HPDE6-E6E7 (cell line): ENCODE measurements around the gene ESRRA.

Source experiments
- DNase-seq: peaks from one replicate; pipeline ENCODE4 v3.0.0; 2011; ENCODE audit warnings: missing footprints; ENCODE audit errors: extremely low spot score

ESRRA gene

GRCh38 chr11:64331569-64332371, 26.4 kb downstream of the ESRRA start:
- peak; percentile 89 for DNase-seq

DNA sequence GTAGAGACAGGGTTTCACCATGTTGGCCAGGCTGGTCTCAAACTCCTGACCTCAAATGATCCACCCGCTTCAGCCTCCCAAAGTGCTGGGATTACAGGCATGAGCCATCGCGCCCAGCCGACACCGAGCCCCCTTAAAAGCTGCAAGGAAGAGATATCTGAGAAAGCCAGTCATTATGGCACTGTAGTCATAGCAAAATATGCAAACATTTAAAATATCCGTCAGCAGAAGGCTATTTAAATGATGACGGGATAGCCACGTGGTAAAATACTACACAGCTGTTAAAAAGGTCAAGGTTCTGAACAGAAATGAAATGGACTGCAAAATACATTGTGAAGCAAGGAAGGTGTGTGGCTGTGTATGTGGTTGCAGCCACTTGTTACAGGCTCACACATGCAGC, 28.2 kb downstream of the ESRRA start:
- no peak for DNase-seq

- peak; percentile 98 for DNase-seq
Observed at GRCh38 chr11:64334764-64335735, 29.7 kb downstream of the ESRRA start.

- DNase-seq: no peak
Observed at GRCh38 chr11:64337538-64338249, 32.4 kb downstream of the ESRRA start.

GRCh38 chr11:64338716-64339115, 33.4 kb downstream of the ESRRA start:
- DNase-seq: no peak

DNA sequence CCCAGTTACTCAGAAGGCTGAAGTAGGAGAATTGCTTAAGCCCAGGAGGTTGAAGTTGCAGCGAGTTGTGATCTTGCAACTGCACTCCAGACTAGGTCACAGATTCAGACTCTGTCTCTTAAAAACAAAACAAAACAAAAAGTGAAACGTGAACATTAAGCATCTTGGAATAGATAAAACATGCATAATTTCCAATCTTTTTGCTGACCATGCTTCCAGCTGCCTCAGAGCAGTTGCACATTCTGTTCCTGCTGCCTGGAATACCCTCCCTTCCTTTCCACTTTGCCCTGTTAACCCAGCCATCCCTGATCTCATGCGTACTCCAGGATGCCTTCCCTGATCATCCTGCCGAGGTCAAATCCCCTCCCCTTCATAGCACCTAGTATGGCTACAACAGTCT, 34.0 kb downstream of the ESRRA start:
- DNase-seq: no peak

DNA sequence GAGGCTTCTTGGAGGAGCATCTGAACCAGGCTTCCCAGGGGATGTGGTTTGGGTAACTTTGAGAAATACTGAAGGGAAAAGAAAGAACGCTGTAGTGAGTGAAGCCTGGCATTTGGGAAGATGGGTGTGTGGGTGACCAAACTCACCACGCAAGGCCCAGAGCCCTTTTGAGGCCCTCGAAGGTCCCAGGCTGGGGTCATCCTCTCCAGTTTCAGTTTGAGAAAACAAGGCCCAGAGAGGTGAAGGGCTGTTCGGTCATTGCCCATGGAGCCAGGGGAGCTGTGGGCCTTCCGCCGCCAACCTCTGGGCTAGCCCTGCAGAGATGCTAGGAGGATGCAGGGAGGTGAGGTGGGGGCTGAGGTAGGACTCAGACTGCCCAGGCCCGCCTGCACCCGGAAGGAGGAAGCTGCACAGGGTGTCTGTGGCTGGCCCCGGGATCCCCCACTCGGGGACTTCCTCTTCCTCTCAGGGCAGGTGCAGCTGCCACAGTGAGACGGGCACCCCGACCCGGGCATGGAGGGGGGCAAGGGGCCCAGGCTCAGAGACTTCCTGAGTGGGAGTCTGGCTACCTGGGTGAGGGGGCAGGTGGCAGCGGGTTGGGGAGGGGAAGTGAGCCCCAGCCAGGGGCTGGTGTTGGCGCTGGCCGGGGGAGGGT, 34.6 kb downstream of the ESRRA start, which contains the start of gene CCDC88B:
TSS of gene CCDC88B (plus strand) at position 451 of the 655 bp plus-strand sequence. CDS start at position 514, 63 bp downstream.
- no peak for DNase-seq

GRCh38 chr11:64340671-64341335, 35.5 kb downstream of the ESRRA start:
- no peak for DNase-seq

GRCh38 chr11:64341429-64341828, 36.1 kb downstream of the ESRRA start:
- no peak for DNase-seq

GRCh38 chr11:64341851-64342791, 36.8 kb downstream of the ESRRA start:
- DNase-seq: peak; percentile 89

DNA sequence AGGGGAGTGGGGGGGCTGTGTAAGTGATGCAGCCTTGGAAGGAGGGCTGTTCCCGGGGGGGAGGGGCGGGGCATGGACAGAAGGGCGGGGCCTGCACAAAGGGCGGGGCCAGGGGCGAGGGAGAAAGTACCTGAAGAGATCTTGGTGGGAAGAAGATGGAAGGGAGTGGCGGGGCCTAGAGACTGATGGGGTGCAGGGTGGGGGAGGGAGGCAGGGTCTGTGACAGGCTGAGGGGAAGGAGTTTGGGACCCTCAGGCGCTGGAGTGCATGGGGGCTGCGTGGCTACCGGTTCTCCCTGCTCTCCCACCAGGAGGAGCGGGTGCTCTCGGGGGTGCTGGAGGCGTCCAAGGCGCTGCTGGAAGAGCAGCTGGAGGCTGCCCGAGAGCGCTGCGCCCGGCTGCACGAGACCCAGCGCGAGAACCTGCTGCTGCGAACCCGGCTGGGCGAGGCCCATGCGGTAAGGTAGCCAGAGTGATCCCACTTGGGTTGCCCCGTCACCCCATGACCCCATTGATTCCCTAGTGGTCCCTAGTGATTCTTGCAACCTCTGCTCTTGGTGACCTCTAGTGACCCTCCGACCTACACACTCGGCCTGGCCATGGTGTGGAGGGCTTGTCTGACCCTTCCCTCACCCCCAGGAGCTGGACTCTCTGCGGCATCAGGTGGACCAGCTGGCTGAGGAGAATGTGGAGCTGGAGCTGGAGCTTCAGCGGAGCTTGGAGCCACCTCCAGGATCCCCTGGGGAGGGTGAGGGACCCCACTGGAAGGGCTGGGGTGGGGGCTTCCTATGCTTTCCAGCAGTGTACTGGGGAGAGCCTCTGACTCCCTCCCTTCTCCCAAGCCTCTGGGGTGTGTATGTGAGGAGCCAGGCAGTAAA, 37.8 kb downstream of the ESRRA start:
- DNase-seq: no peak

GRCh38 chr11:64343767-64344559, 38.6 kb downstream of the ESRRA start:
- no peak for DNase-seq

GRCh38 chr11:64344787-64345186, 39.5 kb downstream of the ESRRA start:
- DNase-seq: no peak

DNA sequence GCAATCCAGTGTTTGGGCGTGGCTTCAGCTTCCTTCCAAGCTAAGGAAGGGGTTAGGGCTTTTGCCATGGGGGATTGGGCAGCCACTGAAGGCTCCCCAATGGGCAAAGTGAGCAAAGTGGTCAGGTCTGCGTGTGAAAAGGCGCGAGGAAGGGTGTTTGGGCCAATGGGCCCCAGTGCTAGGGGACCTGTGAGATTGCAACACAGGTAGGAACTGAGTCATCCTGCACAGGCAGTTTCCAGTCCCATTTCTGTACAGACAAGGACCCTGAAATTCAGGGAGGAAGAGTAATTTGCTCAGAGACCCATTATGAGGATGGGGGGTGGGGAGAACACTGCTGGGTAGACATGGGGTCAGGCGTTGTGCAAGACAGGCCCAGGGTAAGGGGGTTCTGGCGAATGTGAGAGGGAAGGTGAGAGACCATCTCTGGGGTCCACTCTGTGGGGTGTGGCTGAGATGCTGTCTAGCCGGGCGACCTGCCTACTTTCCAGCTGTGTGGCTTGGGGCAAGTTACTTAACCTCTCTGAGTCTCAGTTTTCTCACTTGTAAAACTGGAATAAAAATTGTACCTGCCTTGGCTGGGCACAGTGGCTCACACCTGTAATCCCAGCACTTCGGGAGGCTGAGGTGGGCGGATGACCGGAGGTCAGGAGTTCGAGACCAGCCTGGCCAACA, 42.0 kb downstream of the ESRRA start:
- DNase-seq: peak; percentile 63

GRCh38 chr11:64348383-64349024, 43.2 kb downstream of the ESRRA start:
- no peak for DNase-seq

GRCh38 chr11:64349025-64349387, 43.7 kb downstream of the ESRRA start:
- DNase-seq: no peak

- DNase-seq: no peak
Observed at GRCh38 chr11:64349404-64349803, 44.1 kb downstream of the ESRRA start.
